Hepatocyte (in vitro differentiated cells): ENCODE measurements around the gene MLLT6. TPM values are rescaled to one million over a fixed set of nuclear protein-coding genes. Genes with fewer than 3 reads are reported as not detected.

Experiments used
- DNase-seq: peaks from one replicate; pipeline ENCODE4 v3.0.0-alpha.2; 2016; ENCODE audit warnings: low spot score
- H2AFZ ChIP-seq: fragments of 200-600 bp; sonication (generic); 2 replicates; pipeline ENCODE4 v1.6.0; 2016; ENCODE audit warnings: antibody characterized with exemption, mild to moderate bottlenecking
- H3K27ac ChIP-seq: fragments of 200-600 bp; sonication (generic); 2 replicates; pipeline ENCODE4 v1.5.1; 2016; ENCODE audit warnings: mild to moderate bottlenecking
- H3K27me3 ChIP-seq: fragments of 200-600 bp; sonication (generic); 2 replicates; pipeline ENCODE4 v1.6.1; 2016
- H3K36me3 ChIP-seq: fragments of 200-600 bp; sonication (generic); replicated peaks from 2 replicates; pipeline ENCODE4 v1.5.1; 2016; ENCODE audit warnings: low read depth; ENCODE audit not compliant: insufficient read depth
- H3K4me1 ChIP-seq: fragments of 200-600 bp; sonication (generic); 2 replicates; pipeline ENCODE4 v1.5.1; 2016; ENCODE audit warnings: mild to moderate bottlenecking, moderate library complexity; ENCODE audit not compliant: insufficient read depth
- H3K4me2 ChIP-seq: fragments of 200-600 bp; sonication (generic); 2 replicates; pipeline ENCODE4 v1.6.0; 2016
- H3K4me3 ChIP-seq: fragments of 200-600 bp; sonication (generic); 2 replicates; pipeline ENCODE4 v1.5.1; 2016; ENCODE audit warnings: mild to moderate bottlenecking
- H3K79me2 ChIP-seq: fragments of 200-600 bp; sonication (generic); 2 replicates; pipeline ENCODE4 v1.6.0; 2017; ENCODE audit warnings: mild to moderate bottlenecking
- H3K9me2 ChIP-seq: fragments of 200-600 bp; sonication (generic); replicated peaks from 2 replicates; pipeline ENCODE4 v1.6.0; 2017; ENCODE audit warnings: mild to moderate bottlenecking; ENCODE audit not compliant: insufficient read depth
- H3K9me3 ChIP-seq: fragments of 200-600 bp; sonication (generic); 2 replicates; pipeline ENCODE4 v1.5.1; 2016; ENCODE audit warnings: low read depth, mild to moderate bottlenecking
- H4K20me1 ChIP-seq: fragments of 200-600 bp; sonication (generic); 2 replicates; pipeline ENCODE4 v1.6.0; 2016; ENCODE audit warnings: mild to moderate bottlenecking; ENCODE audit not compliant: insufficient read depth, poor library complexity, severe bottlenecking
- EZH2 ChIP-seq: fragments of 200-600 bp; sonication (generic); IDR thresholded peaks from 2 replicates; pipeline ENCODE4 v1.6.1; 2016; ENCODE audit warnings: antibody characterized with exemption, mild to moderate bottlenecking, borderline replicate concordance
- EZH2phosphoT487 ChIP-seq: fragments of 200-600 bp; sonication (generic); IDR thresholded peaks from one replicate; pipeline ENCODE4 v1.6.1; 2018; ENCODE audit warnings: antibody characterized with exemption, mild to moderate bottlenecking, low read depth, moderate library complexity; ENCODE audit not compliant: unreplicated experiment, severe bottlenecking
- WGBS: methylation state at CpG from one replicate; pipeline ENCODE4 v1.1.6; 2016; ENCODE audit warnings: low lambda C conversion rate; ENCODE audit errors: missing lambda C conversion rate; 5-methylcytosine and 5-hydroxymethylcytosine counted together
- polyA plus RNA-seq: library from polyadenylated mRNA; unstranded; fragments of >200 nt; fragmentation: Nextera tagmentation; extraction: Ambion mirVana; gene quantifications from 2 replicates; pipeline ENCODE4 v1.2.1, GENCODE V29; 2016
- total RNA-seq: library from RNA; depleted of rRNA; stranded (reverse); fragments of >200 nt; gene quantifications from 2 replicates; pipeline ENCODE4 v1.2.3, GENCODE V29; 2014
- TF ChIP-seq, protein P1 (sequence below): fragments of 200-600 bp; sonication (generic); IDR thresholded peaks from 2 replicates; pipeline ENCODE4 v1.5.1; 2016; ENCODE audit warnings: antibody characterized with exemption, mild to moderate bottlenecking; ENCODE audit not compliant: poor library complexity

Gene MLLT6
- total and polyA plus RNA-seq, 2 experiments from 2014 or later: 10.6 to 27.5 TPM

DNA sequence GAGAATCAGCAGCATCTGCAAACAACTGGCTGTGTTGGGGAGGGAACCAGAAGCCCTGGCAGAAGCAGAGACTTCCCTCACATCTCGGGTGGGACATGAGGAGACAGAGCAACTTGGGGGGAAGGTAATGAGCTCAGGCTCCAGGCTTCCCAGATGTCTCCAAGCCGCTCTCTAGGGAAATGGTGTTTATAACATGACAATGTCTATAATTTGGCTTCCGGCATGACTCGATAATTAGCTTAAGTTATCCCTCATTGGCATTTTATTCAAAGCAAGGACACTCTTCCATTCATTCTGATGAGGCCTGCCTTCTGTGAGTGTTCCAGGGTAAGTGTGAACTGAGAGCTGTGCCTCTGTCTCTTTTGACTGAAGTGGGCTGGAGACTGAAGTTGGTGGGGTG is 14.7 kb upstream of the MLLT6 start:
- Histone ChIP-seq H3K27ac (no peak overlapping the region), H3K9me3 (no peaks in the 10 kb centered on the region), H3K4me3 (no peak overlapping the region), H3K36me3 (no peaks in the 10 kb centered on the region), H3K9me2 (no peaks in the 10 kb centered on the region), H3K79me2 (no peaks in the 10 kb centered on the region), H2AFZ (no peak overlapping the region), H3K4me2 (no peak overlapping the region), H4K20me1 (no peaks in the 10 kb centered on the region), H3K27me3 (no peaks in the 10 kb centered on the region), H3K4me1 (peaks cover 4% of the 10 kb centered on the region)
- 78% methylated on average over 4 of the region's 4 CpGs for WGBS
- TF ChIP-seq EZH2 (no peak), EZH2phosphoT487 (no peak)
- TF ChIP-seq, protein P1, sequence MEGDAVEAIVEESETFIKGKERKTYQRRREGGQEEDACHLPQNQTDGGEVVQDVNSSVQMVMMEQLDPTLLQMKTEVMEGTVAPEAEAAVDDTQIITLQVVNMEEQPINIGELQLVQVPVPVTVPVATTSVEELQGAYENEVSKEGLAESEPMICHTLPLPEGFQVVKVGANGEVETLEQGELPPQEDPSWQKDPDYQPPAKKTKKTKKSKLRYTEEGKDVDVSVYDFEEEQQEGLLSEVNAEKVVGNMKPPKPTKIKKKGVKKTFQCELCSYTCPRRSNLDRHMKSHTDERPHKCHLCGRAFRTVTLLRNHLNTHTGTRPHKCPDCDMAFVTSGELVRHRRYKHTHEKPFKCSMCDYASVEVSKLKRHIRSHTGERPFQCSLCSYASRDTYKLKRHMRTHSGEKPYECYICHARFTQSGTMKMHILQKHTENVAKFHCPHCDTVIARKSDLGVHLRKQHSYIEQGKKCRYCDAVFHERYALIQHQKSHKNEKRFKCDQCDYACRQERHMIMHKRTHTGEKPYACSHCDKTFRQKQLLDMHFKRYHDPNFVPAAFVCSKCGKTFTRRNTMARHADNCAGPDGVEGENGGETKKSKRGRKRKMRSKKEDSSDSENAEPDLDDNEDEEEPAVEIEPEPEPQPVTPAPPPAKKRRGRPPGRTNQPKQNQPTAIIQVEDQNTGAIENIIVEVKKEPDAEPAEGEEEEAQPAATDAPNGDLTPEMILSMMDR: no peak
- DNase-seq: no peak

DNA sequence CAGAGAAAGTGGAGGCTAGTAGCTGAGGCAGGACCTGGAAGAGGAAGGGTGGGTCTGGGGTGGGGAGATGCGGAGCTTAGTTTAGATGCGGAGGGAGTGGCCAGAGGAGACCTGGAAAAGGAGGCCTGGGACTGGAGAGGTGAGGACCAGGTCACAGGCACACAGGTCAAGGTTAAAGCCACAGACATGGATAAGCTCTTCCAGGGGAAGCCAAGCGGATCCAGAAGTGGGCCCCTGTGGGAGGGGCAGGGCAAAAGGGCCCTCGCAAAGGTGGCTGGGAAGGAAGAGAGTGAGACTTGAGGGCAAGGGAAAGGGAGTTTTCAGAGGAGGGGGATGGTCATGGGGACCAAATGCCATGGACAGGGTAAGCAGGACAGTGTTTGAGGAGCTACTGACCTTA is 13.9 kb upstream of the MLLT6 start:
- no peak for DNase-seq
- Histone ChIP-seq H3K4me3 (no peak overlapping the region), H3K9me3 (no peaks in the 10 kb centered on the region), H3K4me2 (no peak overlapping the region), H3K27ac (no peak overlapping the region), H3K27me3 (no peaks in the 10 kb centered on the region), H4K20me1 (no peaks in the 10 kb centered on the region), H3K9me2 (no peaks in the 10 kb centered on the region), H2AFZ (no peak overlapping the region), H3K79me2 (no peaks in the 10 kb centered on the region), H3K36me3 (no peaks in the 10 kb centered on the region), H3K4me1 (peaks cover 4% of the 10 kb centered on the region)
- 74% methylated on average over 3 of the region's 4 CpGs for WGBS
- TF ChIP-seq, protein P1: no peak
- no peak for TF ChIP-seq EZH2
- no peak for TF ChIP-seq EZH2phosphoT487

DNA sequence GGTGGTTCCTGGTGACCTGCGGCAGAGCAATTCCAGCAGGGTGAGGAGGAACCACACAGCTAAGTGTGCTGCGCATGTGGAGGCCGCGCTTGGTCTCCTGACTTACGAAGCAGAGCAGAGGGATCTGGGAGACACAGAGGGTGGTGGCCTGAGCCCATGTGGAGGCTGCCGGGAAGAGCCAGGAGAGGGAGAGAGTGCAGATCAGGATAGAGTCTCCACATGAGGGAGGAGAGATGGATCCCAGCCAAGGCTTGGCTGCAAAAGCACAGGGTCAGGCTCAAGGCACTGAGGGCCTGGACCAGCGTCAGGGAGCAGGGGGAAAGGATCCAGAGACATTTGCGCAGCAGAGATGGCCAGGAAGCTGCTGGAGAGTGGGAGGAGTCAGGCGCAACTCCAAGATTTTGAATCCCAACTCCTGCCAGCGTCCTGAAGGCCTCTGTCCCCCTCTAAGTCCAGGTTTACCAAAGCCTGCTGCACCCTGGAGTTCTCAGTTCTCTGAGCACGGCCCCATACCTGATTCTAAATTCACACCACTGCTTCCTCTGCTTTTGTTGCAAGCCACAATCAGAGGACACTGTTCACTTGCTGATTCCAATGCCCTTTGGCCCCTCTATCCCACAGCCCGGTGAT is 11.3 kb upstream of the MLLT6 start:
- no peaks in the 10 kb centered on the region for H3K27me3 ChIP-seq
- no peaks in the 10 kb centered on the region for H3K9me2 ChIP-seq
- H3K4me2 ChIP-seq: no peak overlapping the region
- H3K4me1 ChIP-seq: peaks cover 4% of the 10 kb centered on the region
- H3K4me3 ChIP-seq: no peak overlapping the region
- no peak overlapping the region for H3K27ac ChIP-seq
- H3K9me3 ChIP-seq: no peaks in the 10 kb centered on the region
- no peaks in the 10 kb centered on the region for H4K20me1 ChIP-seq
- H2AFZ ChIP-seq: no peak overlapping the region
- H3K36me3 ChIP-seq: no peaks in the 10 kb centered on the region
- no peak for TF ChIP-seq EZH2phosphoT487
- TF ChIP-seq, protein P1: no peak
- no peak for TF ChIP-seq EZH2
- 81% methylated on average over 12 of the region's 12 CpGs for WGBS
- DNase-seq: peak; percentile 39
- no peaks in the 10 kb centered on the region for H3K79me2 ChIP-seq
